Transverse colon (tissue), 4 donors: ENCODE measurements around the gene BTK.

Experiments used
- EP300 ChIP-seq: sonication (generic); formaldehyde crosslinking; IDR thresholded peaks from one replicate; pipeline ENCODE4 v1.6.1; 2017; ENCODE audit warnings: antibody characterized with exemption, low read depth
- POLR2A ChIP-seq: fragments of 450-650 bp; IDR thresholded peaks from one replicate; pipeline ENCODE4 v1.6.1; 2016; ENCODE audit warnings: antibody characterized with exemption, mild to moderate bottlenecking, moderate library complexity
- POLR2AphosphoS5 ChIP-seq, 3 donors: sonication (generic); formaldehyde crosslinking; IDR thresholded peaks; one replicate each; pipeline ENCODE4 v1.6.1; 2016; ENCODE audit warnings: antibody characterized with exemption in 3 of 3
- TF ChIP-seq, protein P1 (sequence below), 5 experiments: fragments of 200-600 bp in 3 of 5; fragments of 450-650 bp in 2 of 5; sonication (generic) in 3 of 5; IDR thresholded peaks; 1 replicate in 2 of 5; 2 replicates in 3 of 5; pipeline ENCODE4 v1.5.1; 2016 to 2017; ENCODE audit warnings: antibody characterized with exemption in 5 of 5, inconsistent platforms in 3 of 5, mild to moderate bottlenecking in 2 of 5, moderate library complexity in 1 of 5

DNA sequence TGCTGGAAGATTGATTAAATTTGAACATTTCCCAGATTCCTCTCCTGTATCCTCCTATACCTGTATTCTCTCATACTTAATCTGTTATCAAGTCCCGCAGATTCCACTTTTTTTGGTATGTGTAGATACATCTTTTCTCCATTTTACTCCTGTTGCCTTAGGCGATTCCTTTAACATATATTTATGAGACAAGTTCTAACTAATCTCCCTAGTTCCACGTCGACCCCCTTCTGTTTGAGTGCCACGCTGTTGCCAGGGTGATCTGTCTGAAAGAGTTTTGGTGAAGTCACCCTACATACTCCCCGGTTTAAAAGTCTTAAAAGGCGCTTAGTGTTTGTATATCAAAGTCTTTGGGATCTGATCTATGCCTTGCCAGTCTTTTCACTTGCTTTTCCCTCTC lies 24.5 kb upstream of the BTK start:
- TF ChIP-seq POLR2AphosphoS5 (IDR thresholded peaks at IDR 0.05) (no peak), EP300 (no peak), POLR2A (no peak)
- TF ChIP-seq, protein P1, sequence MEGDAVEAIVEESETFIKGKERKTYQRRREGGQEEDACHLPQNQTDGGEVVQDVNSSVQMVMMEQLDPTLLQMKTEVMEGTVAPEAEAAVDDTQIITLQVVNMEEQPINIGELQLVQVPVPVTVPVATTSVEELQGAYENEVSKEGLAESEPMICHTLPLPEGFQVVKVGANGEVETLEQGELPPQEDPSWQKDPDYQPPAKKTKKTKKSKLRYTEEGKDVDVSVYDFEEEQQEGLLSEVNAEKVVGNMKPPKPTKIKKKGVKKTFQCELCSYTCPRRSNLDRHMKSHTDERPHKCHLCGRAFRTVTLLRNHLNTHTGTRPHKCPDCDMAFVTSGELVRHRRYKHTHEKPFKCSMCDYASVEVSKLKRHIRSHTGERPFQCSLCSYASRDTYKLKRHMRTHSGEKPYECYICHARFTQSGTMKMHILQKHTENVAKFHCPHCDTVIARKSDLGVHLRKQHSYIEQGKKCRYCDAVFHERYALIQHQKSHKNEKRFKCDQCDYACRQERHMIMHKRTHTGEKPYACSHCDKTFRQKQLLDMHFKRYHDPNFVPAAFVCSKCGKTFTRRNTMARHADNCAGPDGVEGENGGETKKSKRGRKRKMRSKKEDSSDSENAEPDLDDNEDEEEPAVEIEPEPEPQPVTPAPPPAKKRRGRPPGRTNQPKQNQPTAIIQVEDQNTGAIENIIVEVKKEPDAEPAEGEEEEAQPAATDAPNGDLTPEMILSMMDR (IDR thresholded peaks at IDR 0.05), result no peak
